Activated CD8-positive, alpha-beta memory T cell treated with anti-CD3 and anti-CD28 coated beads, Interleukin-2, amount 50 U/mL, for 1 hour (primary cell): ENCODE measurements around the gene LAIR1.
"Not testable (repeated sequence)": the region's sequence is repeated elsewhere in the genome, so short reads cannot be mapped to it uniquely, and the experiment has no call there.

Experiments
- DNase-seq: peaks from one replicate; pipeline ENCODE4 v3.0.0-alpha.2; 2020; ENCODE audit errors: extremely low read depth

Gene LAIR1

GRCh38 chr19:54343868-54344267 is 20.9 kb downstream of the LAIR1 start:
- DNase-seq = no peak

- DNase-seq = no peak
Observed at GRCh38 chr19:54341295-54341694, 23.4 kb downstream of the LAIR1 start.

- DNase-seq = no peak
Observed at GRCh38 chr19:54339646-54340358, 24.9 kb downstream of the LAIR1 start.

DNA sequence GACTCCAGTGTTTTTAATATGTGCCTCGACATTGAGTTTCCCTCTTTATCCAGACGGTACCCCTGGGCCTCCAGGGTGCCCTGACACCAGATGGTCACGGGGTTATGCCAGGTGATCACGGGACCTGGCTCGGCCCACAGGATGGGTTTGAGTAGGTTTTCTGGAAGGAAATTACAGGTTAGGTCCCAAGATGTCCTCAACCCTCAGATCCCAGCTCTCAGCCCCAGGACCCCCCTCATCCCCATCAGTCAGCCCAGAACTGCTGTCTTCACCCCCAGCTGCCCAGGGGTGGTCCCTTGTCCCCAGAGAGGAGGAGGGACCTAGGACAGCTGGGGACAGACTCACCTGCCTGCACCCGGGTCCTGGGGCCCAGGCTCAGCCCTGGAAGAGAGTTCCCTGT is 26.2 kb downstream of the LAIR1 start:
- no peak for DNase-seq

GRCh38 chr19:54337858-54338230 is 26.9 kb downstream of the LAIR1 start:
- DNase-seq = no peak

DNA sequence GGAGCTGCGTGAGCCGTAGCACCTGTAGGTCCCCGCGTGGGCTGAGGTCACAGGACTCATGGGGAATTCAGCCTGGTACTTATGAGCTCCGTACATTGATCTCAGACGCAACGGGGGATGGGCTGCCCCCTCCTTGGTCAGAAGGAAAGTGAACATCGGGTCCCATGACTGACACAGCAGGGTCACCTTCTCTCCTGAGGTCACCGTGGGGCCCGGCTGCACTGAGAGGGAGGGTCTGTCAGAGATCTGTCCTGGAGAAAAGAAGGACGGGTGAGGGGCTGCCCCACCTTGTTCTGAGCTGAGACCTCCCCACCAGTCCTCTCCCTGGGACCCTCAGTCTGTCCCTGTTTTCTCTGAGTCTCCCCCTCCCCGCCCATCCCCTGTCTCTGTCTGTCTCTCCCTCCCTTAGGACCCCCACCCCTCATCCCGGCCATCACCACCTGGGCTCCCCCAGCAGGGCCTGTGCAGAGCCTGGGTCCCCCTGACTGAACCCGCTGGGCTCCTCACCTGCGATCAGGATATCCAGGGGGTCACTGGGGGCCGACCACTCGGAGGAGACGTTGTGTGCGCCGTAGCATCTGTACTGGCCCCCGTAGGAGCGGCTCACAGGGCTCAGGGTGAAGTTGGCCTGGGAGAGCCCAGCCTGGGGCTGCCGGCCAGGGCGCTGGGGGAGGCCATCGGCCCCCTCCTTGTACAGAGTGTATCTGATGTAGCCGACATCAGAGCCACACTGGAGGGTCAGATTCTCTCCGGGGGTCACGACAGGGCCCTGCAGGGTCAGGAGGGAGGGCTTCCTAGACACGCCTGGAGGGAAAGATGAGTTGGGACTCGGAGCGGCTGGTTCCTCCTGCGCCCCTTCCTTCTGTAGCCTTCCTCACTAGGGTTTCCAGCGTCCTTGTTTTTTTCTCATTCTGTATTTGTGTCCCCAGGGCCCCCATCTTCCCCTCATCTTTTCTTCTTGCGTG is 27.6 kb downstream of the LAIR1 start:
- no peak for DNase-seq

- DNase-seq = no peak
Observed at GRCh38 chr19:54335979-54336892, 28.5 kb downstream of the LAIR1 start.

DNA sequence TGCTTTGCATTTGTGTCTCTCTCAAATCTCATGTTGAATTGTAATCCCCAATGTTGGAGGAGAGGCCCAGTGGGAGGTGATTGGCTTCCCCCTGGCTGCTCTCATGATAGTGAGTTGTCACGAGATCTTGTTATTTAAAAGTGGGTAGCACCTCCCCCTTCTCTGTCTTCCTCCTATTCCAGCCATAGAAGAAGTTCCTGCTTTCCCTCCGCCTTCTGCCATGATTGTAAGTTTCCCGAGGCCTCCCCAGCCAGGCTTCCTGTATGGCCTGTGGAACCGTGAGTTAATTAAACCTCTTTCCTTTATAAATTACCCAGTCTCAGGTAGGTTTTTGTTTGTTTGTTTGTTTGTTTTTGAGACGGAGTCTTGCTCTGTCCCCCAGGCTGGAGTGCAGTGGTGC is 29.6 kb downstream of the LAIR1 start:
- DNase-seq = no peak

DNA sequence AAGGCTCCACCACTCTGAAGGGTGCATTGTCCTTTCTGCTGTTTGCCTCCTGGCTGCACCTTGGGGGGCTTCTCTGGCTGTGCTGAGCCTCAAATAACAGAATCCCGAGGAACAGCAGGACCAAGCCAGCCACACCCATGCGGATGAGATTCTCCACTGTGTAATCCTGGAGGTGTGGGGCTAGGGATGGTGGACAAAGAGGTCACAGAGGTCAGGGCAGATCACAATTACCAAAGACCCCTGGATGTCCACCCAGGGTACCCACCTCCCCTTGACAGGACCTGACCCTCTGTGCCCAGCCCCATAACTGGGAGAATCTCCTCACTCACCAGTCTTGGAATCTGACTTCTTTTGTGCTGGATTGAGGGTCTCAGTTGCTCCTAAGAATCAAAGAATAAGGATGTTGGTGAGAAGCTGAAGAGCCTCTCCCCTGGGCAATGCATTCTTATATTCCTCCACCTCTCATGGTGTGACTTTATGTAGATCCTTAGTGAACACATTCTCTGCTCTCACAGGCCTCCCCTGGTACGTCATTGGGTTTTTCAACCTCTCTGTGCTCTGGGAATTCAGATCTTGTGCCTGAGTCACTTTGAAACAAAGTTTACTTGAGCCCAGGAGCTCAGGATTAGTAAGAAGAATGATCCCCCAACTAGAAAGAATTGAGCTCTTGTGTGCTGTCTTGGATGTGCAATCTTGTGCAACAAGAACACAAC is 31.0 kb downstream of the LAIR1 start:
- DNase-seq = no peak

DNA sequence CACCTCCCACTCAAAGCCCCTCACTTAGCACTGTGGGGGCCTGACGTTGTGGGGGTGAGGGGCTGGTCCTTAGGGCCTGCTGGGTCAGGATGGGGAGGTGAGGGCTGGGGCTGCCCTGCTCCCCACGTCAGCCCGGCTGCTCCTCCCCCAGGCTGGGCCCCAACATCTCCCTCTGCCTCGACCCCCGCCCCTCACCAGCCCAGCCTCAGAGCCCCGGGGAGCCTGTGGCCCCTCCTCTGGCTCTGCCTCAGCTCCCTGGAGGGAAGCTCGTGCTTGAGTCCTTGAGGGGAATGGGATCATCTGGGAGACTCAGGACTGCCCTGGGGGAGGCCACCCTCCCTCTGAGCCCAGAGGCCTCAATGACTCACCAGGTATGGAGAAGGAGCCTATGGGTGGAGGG is 32.6 kb downstream of the LAIR1 start:
- DNase-seq = no peak

DNA sequence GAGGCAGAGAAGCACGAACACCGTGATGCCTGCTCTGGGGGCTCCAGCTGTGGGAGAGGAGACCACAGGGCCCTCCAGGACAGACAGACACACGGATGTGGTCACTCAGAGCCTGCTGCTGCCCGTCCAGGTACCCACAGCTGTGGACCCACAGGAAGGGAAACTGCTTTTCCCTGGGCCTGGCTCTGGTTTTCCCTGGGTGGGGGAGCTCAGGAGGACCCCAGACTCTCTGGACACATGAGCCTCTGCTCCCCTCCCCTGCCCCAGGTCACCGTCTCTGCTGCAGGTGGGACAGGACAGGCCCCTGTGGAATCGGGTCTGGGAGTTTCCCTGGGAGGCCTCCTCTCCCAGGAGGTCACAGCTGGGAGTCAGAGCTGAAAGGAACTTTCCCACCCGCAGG is 33.1 kb downstream of the LAIR1 start:
- DNase-seq = no peak

- no peak for DNase-seq
Observed at GRCh38 chr19:54329476-54330165, 35.1 kb downstream of the LAIR1 start.

DNA sequence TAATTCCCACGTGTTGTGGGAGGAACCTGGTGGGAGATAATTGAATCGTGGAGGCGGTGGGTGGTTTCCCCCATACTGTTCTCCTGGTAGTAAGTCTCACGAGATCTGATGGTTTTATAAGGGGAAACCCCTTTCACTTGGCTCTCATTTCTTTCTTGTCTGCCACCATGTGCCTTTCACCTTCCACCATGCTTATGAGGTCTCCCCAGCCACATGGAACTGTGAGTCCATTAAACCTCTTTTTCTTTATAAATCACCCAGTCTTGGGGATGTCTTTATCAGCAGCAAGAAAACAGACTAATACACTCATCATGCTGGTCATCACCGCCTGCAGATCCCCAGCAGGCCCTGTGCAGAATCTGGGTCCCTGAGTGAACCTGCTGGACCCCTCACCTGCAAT is 36.0 kb downstream of the LAIR1 start:
- DNase-seq = not testable (repeated sequence)

DNA sequence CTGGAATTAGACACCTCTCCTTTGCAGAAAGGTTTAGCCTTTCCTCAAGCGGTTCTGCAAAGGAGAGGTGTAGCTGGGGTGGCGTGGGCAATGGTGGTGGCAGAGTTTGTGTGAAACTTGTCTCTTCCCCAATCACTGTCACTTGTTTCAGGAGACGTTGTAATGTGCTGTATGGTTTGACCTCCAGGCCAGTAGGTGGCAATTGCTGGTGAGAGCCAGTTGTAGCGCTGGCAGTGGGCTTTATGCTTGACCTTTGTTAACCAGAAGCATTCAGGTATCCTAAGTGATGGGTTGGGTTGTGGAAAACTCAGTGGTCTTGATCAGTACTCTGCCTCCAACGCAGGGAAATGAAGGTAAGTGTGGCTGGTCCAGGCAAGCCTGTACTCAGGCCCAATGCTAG is 39.1 kb downstream of the LAIR1 start:
- DNase-seq = no peak

DNA sequence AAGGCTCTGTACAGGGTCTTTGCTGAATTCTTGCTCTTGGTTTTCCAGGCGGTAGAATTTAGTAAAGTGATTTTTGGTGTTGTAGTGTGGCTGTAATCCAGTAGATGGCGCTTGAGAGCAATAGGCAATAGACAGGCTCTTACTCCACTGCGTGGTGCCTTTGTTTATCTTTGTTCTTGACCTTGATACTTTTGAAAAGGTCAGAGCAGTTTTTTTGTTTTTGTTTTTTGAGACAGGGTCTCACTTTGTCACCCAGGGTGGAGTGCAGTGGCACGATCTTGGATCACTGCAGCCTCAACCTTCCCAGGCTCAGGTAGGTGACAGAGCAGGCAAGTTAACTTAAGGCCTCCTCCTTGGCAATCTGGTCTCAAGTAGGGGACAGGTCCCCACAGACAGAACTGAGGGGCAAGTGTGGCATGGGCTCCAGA is 39.5 kb downstream of the LAIR1 start:
- no peak for DNase-seq

DNA sequence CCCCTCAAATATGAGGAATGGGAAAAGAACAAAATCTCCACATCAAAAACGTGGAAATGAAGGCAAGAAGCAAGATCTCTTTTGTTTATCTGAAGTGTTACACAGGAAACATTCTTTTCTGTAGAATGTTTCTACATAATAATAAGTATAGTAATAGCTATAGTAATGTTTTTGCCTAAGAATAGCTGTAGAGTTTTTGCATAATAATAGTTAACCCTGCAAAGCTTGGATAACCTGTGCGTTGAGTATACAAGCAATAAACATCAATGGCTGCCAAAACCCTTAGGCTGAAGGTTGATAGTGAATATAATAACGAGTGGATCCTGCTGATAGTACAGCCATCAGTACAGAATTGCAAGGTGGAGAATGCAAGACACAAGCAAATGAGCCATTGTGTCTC is 40.7 kb downstream of the LAIR1 start:
- DNase-seq = no peak

DNA sequence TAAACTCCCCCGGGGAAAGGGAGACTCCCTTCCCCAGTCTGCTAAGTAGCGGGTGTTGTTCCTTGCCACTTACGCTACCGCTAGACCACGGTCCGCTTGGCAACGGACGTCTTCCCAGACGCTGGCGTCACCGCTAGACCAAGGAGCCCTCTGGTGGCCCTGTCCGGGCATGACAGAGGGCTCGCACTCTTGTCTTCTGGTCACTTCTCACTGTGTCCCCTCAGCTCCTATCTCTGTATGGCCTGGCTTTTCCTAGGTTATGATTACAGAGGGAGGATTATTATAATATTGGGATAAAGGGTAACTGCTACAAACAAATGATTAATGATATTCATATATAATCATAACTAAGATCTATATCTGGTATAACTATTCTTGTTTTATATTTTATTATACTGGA is 41.8 kb downstream of the LAIR1 start:
- DNase-seq = not testable (repeated sequence)

- not testable (repeated sequence) for DNase-seq
Observed at GRCh38 chr19:54322295-54322694, 42.4 kb downstream of the LAIR1 start.

- DNase-seq = no peak
Observed at GRCh38 chr19:54319892-54320670, 44.6 kb downstream of the LAIR1 start.

- DNase-seq = no peak
Observed at GRCh38 chr19:54319049-54319448, 45.7 kb downstream of the LAIR1 start.
